Stimulated activated CD8-positive, alpha-beta memory T cell treated with anti-CD3 and anti-CD28 coated beads, Interleukin-12 subunit alpha, Interleukin-12 subunit beta, amount 100 ng/mL, for 24 hours (primary cell): ENCODE measurements around the gene NXT1.

Experiments used
- DNase-seq: peaks from one replicate; pipeline ENCODE4 v3.0.0-alpha.2; 2020; ENCODE audit errors: extremely low read depth

NXT1 gene

GRCh38 chr20:23391707-23392310, 41.2 kb downstream of the NXT1 start:
- DNase-seq = no peak

- DNase-seq = no peak
Measured at GRCh38 chr20:23393996-23394775, 43.6 kb downstream of the NXT1 start.

GRCh38 chr20:23396950-23397627, 46.5 kb downstream of the NXT1 start:
- DNase-seq = no peak

GRCh38 chr20:23397961-23398360, 47.4 kb downstream of the NXT1 start:
- no peak for DNase-seq

- no peak for DNase-seq
Measured at GRCh38 chr20:23399568-23400241, 49.1 kb downstream of the NXT1 start.

GRCh38 chr20:23401051-23401450, 50.5 kb downstream of the NXT1 start:
- no peak for DNase-seq

- no peak for DNase-seq
Measured at GRCh38 chr20:23403751-23404150, 53.2 kb downstream of the NXT1 start.

- no peak for DNase-seq
Measured at GRCh38 chr20:23404196-23404595, 53.6 kb downstream of the NXT1 start.
